IPS DF 19.7 (cell line): ENCODE measurements around the gene WASHC2C.
"Not testable (repeated sequence)": the region's sequence is repeated elsewhere in the genome, so short reads cannot be mapped to it uniquely, and the experiment has no call there.

Experiments used
- DNase-seq: peaks from one replicate; pipeline ENCODE4 v3.0.0-alpha.2; 2013; ENCODE audit warnings: low read depth, low spot score

Gene WASHC2C

GRCh38 chr10:45771757-45772461 is 44.8 kb downstream of the WASHC2C start:
- not testable (repeated sequence) for DNase-seq

GRCh38 chr10:45786217-45786616 is 59.2 kb downstream of the WASHC2C start:
- DNase-seq = not testable (repeated sequence)

GRCh38 chr10:45787212-45787741 is 60.2 kb downstream of the WASHC2C start:
- DNase-seq = not testable (repeated sequence)

- not testable (repeated sequence) for DNase-seq
Observed at GRCh38 chr10:45789991-45790390, 62.9 kb downstream of the WASHC2C start.

GRCh38 chr10:45790694-45791426 is 63.8 kb downstream of the WASHC2C start:
- DNase-seq = not testable (repeated sequence)

- DNase-seq = not testable (repeated sequence)
Observed at GRCh38 chr10:45794761-45795160, 67.7 kb downstream of the WASHC2C start.

GRCh38 chr10:45803060-45804010 is 76.3 kb downstream of the WASHC2C start:
- DNase-seq = not testable (repeated sequence)

GRCh38 chr10:45804996-45805395 is 77.9 kb downstream of the WASHC2C start:
- DNase-seq = not testable (repeated sequence)

GRCh38 chr10:45809837-45810236 is 82.8 kb downstream of the WASHC2C start:
- no peak for DNase-seq

- no peak for DNase-seq
Observed at GRCh38 chr10:45811075-45811474, 84.0 kb downstream of the WASHC2C start.

GRCh38 chr10:45812959-45813358 is 85.9 kb downstream of the WASHC2C start:
- DNase-seq = not testable (repeated sequence)

GRCh38 chr10:45814146-45814545 is 87.1 kb downstream of the WASHC2C start:
- not testable (repeated sequence) for DNase-seq

- no peak for DNase-seq
Observed at GRCh38 chr10:45817130-45817859, 90.2 kb downstream of the WASHC2C start.

GRCh38 chr10:45817912-45818311 is 90.8 kb downstream of the WASHC2C start:
- no peak for DNase-seq

- DNase-seq = no peak
Observed at GRCh38 chr10:45819552-45819951, 92.5 kb downstream of the WASHC2C start.

GRCh38 chr10:45820107-45820830 is 93.2 kb downstream of the WASHC2C start:
- DNase-seq = not testable (repeated sequence)

- DNase-seq = not testable (repeated sequence)
Observed at GRCh38 chr10:45822918-45823317, 95.9 kb downstream of the WASHC2C start.
